NOMO-1 treated with dmso at 0.1 percent for 144 hours (cell line): ENCODE results near the gene CFI.

Experiments
- DNase-seq: peaks from one replicate; lab custom pipeline; 2025; ENCODE audit not compliant: unreplicated experiment; lab: John Stamatoyannopoulos, UW

Gene CFI

DNA sequence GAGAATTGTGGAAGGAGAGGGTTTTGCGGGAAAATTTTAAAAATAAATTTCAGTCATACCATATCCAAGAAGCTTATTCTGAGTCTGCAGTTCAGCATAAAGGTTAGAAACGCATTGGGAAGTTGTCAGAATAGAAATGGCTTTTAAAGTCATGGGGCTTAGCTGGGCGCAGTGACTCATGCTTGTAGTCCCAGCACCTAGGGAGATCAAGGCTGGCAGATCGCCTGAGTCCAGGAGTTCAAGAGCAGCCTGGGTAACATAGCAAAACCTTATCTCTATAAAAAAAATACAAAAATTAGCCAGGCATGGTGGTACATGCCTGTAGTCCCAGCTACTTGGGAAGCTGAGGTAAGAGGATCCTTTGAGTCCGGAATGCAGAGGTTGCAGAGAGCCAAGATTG lies 68.1 kb downstream of the CFI start:
- no peak for DNase-seq

DNA sequence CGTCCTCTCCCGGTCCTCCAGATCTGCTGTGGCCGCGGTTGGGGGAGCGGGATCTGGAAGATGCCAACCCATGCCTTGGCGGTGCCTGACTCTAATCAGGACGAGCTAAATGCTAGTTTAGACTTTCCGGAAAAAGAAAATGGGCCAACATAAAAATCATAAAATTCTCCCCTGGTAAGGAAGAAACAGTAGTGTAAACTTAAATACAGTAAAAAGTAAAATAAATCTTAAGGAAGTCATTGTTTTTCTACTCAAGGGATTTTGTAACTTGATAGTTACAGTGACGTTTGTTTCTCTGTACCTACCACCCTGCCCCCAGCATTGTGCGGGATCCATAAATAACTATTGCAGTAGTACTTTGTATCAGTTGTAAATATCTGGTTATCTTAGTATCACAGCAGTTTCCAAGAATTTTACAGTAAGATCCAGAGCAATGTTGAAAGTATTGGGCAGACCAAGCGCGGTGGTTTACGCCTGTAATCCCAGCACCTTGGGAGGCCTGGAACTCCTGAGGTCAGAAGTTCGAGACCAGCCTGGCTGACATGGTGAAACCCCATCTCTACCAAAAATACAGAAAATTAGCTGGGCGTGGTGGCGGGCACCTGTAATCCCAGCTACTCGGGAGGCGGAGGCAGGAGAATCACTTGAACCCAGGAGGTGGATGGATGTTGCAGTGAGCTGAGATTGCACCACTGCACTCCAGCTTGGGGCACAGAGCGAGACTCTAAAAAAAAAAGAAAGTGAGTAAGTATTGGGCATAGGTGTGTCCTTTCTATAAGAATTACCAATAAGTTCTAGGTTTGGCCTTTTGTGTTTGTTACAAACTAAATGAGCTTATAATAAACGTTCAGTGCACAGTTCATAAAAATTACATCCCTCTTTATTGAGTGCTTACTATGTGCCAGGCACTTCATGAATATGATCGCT lies 70.9 kb downstream of the CFI start:
- DNase-seq = no peak

DNA sequence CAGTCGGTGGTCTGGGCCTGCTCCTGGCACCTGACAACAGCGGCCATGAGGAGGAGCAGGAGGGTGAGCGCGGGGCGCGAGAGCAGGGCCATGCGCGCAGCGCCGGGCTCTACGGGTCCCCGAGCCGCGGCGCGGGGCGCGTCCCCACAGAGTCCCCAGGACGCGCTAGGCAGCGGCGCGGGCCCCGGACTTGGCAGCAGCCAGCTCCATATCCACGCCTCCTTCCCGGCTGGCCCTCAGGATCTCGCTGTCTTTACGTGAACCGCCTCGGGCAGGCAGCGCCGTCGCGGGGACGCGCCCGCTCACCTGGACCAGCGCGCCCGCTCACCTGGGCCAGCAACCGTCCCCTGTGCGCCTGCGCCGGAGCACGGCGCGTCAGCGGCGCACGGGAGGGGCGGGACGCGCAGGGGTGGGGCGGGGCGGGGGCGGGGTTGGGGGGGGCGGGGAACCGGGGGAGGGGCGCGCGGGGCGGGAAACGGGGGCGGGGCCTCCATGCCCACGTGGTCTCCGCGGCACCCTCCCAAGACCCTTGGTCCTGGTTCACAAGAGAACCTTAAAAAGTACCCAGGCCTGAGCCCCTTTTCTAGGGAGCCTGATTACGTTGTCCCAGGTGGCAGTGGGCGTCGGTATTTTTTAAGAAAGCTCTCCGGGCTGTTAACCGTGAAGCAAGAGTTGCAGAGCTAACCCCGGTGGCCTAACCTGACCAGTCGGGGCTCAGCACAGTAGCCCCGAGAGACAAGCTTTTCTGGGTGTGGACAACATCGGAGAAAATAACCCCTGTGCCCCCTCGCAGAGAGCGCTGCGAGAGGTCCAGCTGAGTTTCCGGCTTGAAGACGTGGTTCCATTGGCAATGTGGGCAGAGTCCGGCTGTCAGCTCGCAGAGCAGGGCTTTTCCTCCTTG lies 71.8 kb downstream of the CFI start, which contains the start of gene PLA2G12A:
TSS of gene PLA2G12A (minus strand) at position 353 of the 901 bp plus-strand sequence. CDS start at position 92, 261 bp downstream.
- peak; percentile 37 for DNase-seq

GRCh38 chr4:109729117-109729717 lies 72.6 kb downstream of the CFI start:
- no peak for DNase-seq

GRCh38 chr4:109728385-109728784 lies 73.4 kb downstream of the CFI start:
- DNase-seq = no peak

GRCh38 chr4:109723110-109723509 lies 78.7 kb downstream of the CFI start:
- no peak for DNase-seq

GRCh38 chr4:109722357-109722756 lies 79.4 kb downstream of the CFI start:
- no peak for DNase-seq

DNA sequence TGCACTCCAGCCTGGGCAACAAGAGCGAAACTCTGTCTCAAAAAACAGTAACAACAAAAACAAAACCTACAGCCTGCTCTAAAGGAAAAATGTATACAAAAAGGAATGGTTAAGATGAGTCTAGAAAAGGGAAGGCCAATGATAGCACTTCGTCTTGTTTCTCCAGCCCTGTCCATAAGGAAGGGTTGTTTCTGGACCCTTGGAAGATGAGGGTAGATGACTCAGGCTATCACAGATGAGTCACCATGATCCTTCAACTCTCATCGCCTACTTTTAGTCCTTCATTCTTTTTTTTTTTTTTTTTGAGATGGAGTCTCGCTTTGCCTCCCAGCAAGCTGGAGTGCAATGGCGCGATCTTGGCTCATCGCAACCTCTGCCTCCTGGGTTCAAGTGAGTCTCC lies 80.8 kb downstream of the CFI start:
- no peak for DNase-seq

GRCh38 chr4:109719604-109720003 lies 82.2 kb downstream of the CFI start:
- DNase-seq = no peak

GRCh38 chr4:109718759-109719158 lies 83.0 kb downstream of the CFI start:
- no peak for DNase-seq

- no peak for DNase-seq
These were observed 88.3 kb downstream of the CFI start for GRCh38 chr4:109713500-109713899.

DNA sequence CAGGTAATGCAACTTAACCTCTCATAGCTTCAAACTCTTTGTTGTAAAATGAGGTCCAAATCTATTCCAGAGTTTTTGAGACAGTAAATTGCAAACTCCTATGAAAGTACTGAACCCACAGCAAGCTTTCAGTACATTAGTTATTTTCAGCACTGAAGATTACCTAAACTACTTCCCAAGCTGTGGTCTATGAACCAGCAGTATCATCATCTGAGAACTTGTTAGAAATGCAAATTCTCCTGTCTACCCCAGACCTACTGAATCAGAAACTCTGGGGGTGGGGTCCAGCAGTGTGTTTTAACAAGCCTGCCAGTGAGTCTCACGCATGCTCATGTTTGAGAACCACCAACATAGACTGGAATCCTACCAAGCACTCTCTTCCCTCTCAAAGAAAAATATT lies 92.8 kb downstream of the CFI start:
- DNase-seq = no peak

DNA sequence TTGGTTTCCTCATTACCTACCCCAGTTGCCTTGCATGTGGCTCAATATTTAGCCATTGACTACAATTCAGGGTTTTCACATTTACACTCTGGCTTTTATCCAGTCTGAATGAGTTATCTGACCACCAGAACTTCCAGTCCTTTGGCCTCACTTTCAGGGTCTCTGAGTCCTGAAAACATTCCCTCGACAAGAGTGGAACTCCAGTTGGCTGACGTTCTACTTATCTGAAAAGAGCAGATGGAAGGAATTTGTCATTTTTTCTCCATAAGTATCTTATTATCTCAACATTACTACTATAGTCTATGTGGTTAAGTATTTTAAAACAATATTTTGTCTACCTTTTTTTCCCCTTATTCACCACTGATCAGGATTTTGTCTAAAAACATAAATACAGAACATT lies 93.4 kb downstream of the CFI start:
- no peak for DNase-seq

DNA sequence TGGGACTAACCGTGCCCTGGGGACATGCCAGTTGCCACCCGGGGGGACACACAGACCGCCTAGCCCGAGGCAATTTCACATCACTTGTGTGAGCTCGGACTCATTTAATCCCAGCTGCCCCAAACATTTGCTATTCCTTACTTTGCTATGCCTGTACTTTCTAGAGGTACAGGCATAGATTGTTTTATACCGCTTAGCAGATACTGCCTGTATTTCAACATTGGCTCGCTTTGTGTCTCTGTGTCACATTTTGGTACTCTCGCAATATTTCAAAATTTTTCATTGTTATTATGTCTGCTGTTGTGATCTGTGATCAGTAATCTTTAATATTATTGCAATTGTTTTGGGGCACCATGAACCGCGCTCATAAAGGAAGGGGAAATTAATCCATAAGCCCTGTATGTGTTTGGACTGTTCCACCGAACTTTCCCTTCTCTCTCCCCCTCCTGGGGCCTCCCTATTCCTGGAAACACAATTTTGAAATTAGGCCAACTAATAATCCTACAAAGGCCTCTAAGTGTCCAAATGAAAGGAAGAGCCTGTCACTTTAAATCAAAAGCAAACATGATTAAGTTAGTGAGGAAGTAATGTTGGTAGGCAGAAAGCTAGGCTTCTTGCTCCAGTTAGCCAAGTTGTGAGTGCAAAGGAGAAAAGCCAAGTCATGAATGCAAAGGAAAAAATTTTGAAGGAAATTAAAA lies 98.0 kb downstream of the CFI start:
- peak; percentile 23 for DNase-seq

DNA sequence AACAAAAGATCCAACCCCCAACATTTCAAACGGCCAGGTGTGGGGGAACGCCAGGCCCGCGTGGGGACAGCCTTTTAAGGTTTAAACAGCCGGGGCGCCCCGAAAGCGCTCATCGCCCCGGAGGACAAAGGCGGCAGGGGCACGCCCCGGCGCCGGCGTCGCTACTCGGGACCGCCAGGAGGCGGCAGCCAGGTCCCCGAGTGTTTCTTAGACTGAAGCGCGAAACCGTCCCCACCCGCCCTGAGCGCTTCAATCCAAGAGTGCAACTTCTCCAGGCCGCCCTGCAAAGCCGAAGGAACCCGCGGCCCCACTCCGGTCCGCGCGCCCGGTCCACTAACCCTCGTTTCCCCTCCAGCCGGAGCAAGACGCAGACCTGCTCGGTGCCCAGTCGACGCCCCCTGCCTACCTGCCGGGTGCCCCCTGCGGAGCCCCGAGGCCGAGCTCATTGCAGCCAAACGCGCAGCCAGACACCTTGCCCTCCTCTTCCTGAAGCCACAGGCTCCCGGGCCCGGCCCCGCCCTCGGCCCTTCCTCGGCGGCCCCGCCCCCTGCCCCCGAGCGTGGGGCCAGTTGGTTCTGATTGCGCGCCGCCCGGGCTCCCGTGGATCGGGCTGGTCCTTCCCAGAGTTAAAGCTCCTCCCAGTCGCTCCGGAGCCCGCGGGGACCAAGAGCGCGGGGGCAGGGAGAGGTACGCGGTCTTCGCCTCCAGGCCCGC lies 98.7 kb downstream of the CFI start, which contains the start of gene CASP6:
TSS of gene CASP6 (minus strand) at position 496 of the 714 bp plus-strand sequence. CDS start at position 446, 50 bp downstream.
- peak; percentile 81 for DNase-seq

GRCh38 chr4:109701566-109702410 lies 100.0 kb downstream of the CFI start:
- no peak for DNase-seq

- no peak for DNase-seq
These were observed 102.1 kb downstream of the CFI start for GRCh38 chr4:109699553-109700225.

GRCh38 chr4:109698656-109699055 lies 103.1 kb downstream of the CFI start:
- DNase-seq = no peak
